IMR-90 (cell line): ENCODE data around the gene RAD51AP1.

Experiments used
- CEBPB ChIP-seq: IDR thresholded peaks from 2 replicates; pipeline ENCODE4 v1.6.1; 2012; ENCODE audit warnings: low read depth, low read length, improper control_type of control experiment
- MAFK ChIP-seq: IDR thresholded peaks from 2 replicates; pipeline ENCODE4 v1.6.1; 2012; ENCODE audit warnings: low read depth, low read length, improper control_type of control experiment
- MAZ ChIP-seq: IDR thresholded peaks from 2 replicates; pipeline ENCODE4 v1.6.1; 2012; ENCODE audit warnings: low read depth, mild to moderate bottlenecking, low read length, improper control_type of control experiment, moderate library complexity, borderline replicate concordance
- MXI1 ChIP-seq: IDR thresholded peaks from 2 replicates; pipeline ENCODE4 v1.6.1; 2012; ENCODE audit warnings: low read depth, mild to moderate bottlenecking, low read length, moderate library complexity, borderline replicate concordance
- POLR2A ChIP-seq: IDR thresholded peaks from 2 replicates; pipeline ENCODE4 v1.6.1; 2012; ENCODE audit warnings: mild to moderate bottlenecking, low read depth, low read length
- SMC3 ChIP-seq: fragments of 150-350 bp; IDR thresholded peaks from 2 replicates; pipeline ENCODE4 v1.6.1; 2016; ENCODE audit warnings: low read depth, mild to moderate bottlenecking, antibody characterized with exemption, low read length, moderate library complexity
- TF ChIP-seq, protein P1 (sequence below): conservative IDR thresholded peaks from 2 replicates; pipeline ENCODE4 v1.5.1; 2012; ENCODE audit warnings: mild to moderate bottlenecking, low read depth, low read length, improper control_type of control experiment

GRCh38 chr12:4580281-4580688 lies 41.6 kb downstream of the RAD51AP1 start:
- TF ChIP-seq POLR2A (no peak), MXI1 (no peak), CEBPB (no peak), MAFK (no peak), MAZ (no peak), SMC3 (no peak)
- TF ChIP-seq, protein P1, sequence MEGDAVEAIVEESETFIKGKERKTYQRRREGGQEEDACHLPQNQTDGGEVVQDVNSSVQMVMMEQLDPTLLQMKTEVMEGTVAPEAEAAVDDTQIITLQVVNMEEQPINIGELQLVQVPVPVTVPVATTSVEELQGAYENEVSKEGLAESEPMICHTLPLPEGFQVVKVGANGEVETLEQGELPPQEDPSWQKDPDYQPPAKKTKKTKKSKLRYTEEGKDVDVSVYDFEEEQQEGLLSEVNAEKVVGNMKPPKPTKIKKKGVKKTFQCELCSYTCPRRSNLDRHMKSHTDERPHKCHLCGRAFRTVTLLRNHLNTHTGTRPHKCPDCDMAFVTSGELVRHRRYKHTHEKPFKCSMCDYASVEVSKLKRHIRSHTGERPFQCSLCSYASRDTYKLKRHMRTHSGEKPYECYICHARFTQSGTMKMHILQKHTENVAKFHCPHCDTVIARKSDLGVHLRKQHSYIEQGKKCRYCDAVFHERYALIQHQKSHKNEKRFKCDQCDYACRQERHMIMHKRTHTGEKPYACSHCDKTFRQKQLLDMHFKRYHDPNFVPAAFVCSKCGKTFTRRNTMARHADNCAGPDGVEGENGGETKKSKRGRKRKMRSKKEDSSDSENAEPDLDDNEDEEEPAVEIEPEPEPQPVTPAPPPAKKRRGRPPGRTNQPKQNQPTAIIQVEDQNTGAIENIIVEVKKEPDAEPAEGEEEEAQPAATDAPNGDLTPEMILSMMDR = no peak
